GM21526 (cell line): Measurements from ENCODE around the gene XCL2.

Source experiments
- ATAC-seq: cut with Tn5 transposase; IDR thresholded peaks from one replicate; pipeline ENCODE4 v1.9.1; 2021; ENCODE audit warnings: moderate library complexity; ENCODE audit not compliant: unreplicated experiment, low FRiP score

The XCL2 gene

DNA sequence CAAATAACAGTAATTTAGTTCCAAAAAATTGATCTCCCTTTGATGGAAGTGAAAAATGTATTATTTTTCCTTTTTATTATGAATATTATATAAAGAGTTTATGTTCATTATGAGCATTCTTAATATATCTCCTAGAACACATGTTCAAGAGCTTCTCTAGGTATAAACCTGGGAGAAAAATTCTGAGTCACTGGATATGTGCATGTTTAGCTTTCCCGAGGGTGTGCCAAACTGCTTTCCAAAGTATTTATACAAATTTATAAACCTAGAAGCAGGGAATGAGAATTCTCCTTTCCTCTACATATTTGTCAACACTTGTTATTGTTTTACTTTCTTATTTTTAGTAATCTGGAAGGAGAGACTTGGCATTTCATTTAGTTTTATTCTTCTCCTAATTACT is 25.0 kb downstream of the XCL2 start:
- no peak for ATAC-seq

DNA sequence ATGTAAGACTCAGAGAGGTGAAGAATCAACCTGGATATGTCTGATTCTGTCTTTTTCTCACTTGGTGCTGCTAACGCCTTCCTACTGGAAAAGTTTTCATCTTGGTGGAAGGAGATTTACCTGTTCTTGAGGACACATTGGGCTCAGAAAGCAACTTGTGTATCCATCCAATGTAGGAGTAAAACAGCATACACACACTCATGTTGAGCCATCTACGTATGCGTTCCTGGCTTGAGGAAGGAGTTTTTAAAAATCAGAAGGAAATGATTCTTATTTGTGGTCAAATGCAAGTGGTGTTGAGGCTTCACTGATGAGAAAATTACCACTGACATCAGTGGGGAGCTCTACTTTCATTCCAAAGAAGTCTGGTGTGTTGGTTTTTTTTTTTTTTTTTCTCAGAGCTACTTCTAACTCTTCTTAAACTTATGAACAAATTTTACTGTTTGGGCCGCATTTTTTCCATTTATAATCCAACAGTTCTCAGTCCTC is 25.6 kb downstream of the XCL2 start:
- no peak for ATAC-seq

DNA sequence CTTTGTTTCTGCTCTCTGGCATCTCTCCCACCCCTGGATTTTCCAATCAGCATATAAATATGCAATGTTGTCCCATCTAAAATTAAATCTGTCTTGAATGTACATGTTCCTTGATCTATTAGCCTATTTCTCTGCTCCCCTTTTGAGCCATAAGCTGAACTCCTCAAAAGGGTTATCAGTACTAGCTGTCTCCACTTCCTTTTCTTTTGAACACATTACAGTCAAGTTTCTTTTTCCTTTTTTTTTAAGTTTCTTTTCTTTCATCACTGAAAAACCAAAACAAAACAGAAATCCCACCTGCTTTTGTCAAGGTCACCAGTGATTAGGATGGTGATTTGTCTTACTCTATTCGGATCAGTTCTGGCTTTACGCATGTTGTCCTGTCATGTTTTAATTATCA is 29.3 kb downstream of the XCL2 start:
- no peak for ATAC-seq

DNA sequence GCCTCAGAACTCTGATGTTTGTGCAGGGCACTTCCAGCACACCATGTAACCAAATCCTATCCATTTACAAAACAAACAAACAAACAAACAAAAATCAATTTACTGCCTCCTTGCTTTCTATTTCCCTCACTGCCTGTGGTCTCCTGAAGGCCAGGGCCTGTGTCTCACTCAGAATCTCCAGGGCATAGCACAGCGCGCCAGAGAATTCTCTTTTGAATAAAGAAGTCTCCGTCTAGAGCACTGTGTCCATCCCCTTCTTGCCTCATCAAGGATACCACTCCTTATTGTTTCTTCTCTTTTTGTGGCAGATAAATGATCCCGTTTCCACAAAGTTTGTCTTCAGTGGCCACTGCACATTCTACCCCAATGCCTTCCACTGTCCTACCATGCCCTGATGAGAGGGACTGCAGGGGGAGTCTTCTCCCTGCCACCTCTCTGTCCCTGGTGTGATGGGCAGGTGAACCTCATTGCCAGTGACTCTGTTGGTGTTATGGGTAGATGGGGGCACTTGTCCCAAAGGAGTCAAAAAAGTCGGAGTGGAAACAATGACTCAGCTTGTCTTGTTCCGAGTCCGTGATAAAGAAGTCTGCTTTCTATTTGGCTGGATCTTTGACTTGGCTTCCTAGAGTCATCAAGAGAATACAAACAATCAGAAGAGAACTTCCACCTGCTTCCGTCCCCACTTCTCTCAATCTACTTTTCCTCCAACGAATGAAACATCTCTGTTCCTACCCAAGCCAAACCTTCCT is 30.0 kb downstream of the XCL2 start:
- no peak for ATAC-seq

DNA sequence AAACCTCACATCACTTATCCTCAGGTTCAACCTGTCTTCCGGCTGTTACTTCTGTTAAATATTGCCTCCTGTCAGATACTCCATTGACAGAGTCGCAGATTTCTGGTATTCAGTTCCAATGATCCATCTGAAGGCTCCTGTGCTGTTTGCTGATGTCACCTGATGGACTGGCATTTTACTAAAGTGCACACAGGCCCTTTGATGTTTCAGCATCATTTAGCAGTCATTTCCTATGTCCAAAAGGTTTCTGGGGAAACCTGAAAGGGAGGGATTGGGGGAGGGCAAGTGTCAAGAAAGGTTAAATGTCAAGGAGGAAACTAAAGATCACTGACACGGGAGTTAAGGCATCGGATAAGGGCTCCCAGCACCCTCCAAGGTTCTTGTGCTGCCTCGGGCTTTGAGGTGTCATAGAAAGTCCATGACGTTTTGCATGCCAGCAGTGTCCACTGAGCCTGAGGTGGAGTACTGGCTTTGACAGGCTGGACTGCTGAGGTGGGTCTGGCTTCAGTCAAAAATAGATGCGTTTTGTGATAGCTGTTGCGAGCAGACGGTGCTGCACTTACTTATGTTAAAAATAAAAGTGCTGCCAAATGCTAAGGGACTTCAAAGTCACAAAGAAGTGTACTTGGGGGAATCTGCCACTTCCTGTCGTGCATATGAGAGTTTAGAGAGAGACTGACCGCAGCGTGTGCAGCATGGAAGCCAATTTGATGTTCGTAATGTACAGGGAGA is 30.8 kb downstream of the XCL2 start:
- no peak for ATAC-seq

DNA sequence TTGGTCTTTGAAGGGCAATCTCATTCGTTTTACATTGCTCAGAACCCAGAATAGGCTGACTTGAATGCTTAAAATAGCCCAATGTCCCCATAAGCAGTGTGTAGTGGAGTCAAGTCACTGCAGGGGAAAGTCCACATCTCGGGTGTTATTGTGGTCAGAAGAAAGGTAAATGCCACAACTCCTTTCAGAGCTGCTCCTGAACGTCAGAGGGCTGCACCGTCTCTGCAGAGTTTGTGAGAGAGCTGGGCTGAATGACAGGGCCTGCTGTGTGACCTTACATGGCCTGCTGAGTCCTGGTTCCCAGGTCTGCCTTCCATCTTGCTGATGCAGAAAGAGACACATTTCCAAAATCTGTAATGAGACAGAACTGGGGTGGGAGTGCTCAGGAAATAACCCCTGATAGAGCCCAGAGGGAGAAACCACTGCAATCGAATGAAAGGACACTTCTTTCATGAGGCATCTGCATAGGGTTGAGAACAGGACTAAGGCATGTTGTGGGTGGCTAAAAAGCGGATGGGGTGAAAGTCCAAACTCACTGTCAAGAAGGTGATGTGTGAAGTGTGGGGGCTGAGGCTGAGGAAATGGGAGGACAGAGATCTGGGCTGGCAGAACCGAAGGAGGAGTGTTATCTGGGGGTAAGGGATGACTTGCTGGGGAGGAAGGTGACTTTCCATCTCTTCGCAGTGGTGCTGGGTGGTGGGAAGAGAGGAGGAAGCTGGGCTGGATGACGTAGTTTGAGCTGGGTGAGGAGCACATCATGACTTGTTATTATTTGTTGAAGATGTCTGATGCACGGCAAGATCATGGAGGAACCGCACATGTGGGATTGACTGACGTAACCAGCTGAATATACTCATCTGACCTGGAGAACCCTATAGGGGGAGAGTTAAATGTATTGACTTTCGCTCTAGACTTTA is 33.7 kb downstream of the XCL2 start:
- ATAC-seq = no peak

DNA sequence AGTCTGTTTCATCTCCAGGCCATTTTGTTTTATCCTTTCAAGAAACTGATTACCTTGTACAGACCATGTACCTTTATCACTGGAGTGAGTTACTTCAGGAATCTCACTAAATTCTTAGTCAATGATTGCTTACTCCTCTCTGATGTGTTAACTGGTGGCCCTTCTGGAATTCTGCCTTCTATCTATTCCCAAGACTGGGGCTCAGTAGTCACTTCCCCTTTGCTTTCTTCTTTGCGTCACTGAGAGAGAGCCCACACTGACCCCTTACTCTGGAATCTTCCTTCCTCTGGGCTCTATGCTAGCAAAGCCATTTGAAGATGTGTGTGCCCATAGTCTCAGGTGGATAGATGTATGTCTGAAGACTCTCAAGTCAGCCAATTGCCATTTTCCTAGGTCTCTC is 34.6 kb downstream of the XCL2 start:
- ATAC-seq = no peak

DNA sequence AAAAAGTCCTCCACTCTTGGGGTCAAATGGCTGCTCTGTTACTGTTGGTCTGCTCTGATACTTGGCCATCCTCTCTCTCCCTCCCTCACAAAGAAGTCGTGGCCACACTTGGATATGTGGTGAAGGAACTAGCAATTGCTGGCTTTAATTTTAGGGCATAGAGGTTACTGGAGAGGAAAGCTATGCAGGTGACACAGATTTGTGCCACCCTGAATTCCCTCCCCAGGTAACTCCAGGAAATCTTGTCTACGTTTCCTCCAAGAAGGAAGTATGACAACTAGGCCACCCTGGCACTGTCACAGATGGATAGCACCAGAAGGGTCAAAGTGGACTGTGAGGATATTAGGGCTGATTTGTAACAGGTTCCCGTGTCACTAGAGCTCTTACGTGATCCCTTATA is 36.0 kb downstream of the XCL2 start:
- no peak for ATAC-seq

DNA sequence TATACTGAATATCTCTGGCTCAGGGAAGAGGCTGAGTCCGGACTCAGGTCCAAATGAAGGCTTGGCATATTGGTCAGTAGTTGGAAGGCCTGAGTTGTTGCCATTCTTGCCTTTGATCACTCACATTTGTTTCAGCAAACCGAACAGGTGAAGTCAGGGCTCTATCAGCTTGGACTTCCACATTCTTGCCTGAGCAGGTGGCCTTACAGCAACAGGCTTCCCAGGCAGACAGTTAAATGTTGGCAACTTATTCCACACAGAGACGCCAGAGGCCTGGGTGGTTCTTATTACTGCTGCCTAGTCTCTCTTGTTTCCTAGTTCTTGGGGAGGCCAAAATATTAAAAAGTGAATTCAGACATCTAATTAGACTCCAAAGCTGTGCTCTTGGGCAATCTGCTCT is 36.6 kb downstream of the XCL2 start:
- ATAC-seq = no peak

DNA sequence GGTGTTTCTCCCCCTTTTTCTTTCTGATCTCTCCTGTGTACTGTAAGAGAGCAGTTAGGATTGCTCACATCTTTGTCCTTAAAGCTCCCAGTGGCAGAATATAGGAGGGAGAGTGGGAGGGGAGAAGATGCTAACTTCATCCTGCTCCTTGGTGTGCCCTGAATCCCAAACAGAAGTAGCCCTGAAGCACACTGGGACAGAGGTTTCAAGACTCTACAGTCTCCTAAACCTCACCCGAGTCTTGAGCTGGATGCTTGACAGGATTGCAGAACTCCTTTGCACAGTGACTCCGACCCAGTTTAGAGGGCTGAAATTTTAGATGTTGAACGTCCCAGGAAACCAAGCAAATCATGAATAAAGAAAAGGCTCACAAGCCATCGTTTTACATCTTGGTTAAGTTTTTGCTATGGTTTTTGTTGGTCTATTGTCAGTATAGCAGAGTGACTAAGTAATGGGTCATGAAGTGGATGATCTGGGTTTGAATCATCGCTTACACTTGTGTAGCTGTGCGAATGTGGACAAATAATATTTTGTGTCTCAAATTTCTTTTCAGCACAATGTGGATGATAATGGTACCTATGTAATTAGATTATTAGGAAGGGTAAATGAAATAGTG is 37.5 kb downstream of the XCL2 start:
- no peak for ATAC-seq

DNA sequence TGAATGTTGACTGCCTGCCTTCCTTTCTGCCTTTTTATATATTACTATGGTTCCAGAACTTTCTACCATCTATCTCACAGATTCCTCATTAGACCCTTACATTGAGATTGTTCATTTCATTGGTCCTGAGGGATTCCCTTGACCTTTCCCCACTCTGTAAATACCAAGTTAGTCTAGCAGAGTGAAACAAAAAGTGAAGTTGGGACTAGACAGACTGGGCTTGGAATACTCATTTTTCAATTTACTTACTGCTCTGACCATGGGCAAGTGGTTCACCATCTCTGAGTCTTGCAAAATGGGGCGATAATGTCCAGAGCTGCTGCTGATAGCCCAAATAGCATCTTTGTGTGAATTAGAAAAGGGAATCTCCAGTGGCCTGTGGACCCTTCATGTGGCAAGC is 38.8 kb downstream of the XCL2 start:
- no peak for ATAC-seq

DNA sequence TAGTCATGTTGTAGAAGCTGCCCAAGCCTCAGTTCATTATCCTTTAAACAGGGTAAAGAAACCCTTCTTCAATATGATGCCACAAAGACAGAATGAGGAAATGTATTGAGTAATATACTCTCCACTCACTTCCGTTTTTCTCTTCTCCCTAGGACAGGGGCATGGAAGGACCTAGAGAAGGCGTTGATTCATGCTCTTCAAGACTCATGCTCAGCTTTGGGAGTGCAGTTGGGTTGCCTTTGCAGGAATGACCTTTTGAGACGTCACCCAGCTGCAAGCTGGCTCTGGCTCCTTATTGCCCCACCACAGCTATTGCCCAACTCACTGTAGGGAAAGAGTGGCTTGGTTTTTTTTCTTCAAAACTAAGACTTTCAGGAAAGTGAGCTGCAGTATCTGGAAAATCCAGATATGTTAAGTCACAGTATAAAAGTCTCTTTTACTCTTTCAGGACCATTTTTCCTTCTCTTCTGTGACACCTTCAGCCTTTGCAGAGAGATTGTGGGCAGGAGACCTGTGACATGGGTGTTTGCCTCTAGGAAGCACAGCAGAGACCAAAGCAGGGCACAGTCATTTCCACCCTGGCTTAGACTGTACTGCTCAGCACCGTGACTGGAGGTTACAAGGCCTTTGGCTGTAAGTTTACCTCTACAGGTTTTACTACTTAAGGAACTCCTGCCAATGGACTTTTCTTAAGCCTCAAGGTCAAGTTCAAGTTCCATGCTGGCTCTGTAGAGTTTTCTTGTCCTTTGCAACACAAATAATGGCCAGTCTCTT is 39.5 kb downstream of the XCL2 start:
- ATAC-seq = no peak

DNA sequence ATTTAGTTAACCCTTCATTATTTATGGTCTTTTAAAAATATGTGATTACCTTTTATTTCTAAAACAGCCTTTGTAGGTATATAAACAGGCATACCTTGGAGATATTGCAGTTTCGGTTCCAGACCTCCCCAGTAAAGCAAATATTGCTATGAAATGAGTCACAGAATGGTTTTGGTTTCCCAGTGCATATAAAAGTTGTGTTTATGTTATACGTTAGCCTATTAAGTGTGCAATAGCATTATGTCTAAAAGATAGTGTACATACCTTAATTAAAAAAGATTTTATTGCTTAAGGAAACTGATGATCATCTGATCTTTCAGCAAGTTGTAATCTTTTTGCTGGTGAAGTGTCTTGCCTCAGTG is 44.1 kb downstream of the XCL2 start:
- ATAC-seq = no peak

DNA sequence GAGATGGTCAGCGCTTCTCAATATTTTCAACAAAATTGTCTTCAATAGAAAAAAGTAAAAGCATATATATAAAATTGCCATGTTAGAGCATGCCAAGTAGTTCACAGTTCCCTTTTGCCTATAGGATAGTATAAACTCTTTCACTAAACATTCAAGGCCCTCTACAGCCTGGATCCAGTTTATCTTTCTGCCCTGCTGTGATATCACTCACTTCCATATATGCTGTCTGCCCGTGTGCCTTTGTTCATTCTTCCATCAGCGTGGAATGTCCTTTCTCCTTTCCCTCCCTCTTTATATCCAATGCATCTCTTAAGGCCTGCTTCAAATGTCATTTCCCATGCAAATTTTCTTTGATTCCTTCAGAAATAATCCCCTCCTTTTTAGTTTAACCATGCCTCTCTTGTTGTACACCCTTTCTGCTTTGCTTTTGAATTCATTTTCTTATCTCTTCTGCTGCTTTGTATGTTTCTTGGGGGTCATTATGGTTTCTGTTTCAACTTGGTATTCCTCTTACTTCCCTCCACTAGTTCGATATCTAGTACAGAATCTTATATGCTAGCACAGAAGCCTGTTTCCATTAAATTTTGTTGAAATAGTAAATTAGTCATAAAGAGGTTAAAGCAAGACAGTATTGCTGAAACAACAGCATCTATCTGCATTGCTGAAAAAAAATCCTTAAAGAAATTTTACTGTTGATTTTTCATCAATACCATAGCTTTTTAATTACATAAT is 44.7 kb downstream of the XCL2 start:
- no peak for ATAC-seq

DNA sequence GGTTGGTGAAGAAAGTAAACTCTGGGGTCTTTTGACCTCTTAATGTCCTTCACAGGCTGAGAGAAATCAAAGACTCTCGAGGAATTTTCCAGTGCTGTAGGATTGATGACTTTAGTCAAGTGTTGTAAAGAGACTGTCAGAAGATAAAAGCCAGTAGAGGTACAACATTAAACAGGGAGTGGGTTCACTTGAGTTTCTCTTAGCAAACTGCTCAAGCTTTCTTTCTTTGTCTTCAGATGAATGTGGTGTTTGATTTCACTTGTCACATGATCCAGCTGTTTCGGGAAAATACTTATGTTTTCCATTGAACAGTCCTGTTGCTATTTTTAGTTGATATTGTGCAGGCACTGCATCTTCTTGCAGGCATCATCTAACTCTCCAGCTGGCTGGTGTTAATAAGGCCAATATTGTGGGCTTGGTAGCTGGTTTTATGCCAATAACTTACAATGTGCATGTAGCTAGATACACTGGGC is 45.6 kb downstream of the XCL2 start:
- ATAC-seq = no peak

DNA sequence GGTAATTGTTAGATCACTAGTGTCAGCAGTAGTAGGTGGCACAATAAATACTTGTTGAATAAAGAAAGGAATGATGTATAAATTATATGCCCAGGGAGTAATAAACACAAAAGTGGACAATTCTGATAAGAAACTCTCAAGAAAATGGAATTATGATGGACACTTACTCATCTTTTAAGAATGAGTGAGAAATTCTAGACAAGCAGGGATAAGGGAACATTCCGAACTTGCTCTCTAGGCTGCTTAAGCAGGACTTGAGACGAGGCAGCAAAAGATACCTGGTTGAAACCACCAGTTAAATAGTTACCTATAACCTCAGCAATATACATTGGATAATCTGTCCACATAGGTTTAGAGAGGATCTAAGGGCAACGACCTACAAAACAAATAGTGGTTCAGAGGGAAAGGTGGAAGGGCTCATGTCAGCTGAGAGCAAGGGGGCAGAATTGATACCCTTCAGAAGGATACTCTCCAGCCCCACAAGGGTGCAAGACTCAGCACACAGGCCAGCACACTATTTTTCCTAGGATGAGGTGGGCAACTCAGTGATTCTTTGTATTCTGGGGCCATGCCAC is 46.3 kb downstream of the XCL2 start:
- ATAC-seq = no peak

DNA sequence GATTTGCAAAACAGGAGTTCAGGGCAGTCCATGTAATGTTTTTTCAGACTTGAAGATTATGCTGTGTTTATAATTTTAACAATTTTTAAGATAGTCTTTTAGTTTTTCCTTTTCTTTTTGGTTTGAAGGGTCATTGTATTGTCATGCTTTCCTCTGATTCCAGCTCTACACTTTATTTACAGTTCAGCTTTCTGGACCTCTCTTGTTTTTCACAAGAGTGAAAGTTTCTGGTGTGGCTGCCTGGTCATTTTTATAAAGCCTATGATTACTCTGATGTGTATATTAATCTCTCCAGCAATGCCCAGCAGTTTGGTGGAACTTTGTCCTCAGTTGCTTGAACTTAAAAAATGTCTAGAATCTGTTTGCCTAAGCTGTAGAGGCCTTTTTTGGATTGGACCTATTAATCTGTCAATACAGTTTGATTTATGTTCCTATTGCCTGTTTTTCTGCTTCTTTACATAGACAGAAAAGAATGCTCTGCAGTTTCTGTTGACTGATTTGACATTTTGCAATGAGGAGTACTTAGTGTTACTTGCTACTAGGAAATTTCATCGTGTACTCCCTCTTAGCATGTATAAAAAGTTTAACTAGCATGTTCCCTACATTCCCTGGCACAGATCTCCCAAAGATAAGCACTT is 52.2 kb downstream of the XCL2 start:
- no peak for ATAC-seq
